K562 (cell line): Measurements from ENCODE around the gene GPSM3. TPM values are rescaled to one million over a fixed set of nuclear protein-coding genes. Genes with fewer than 3 reads are reported as not detected.

Experiments
- E2F6 ChIP-seq, 2 experiments: IDR thresholded peaks; 2 replicates each; pipeline ENCODE4 v1.6.1; 2011; ENCODE audit warnings: borderline replicate concordance in 1 of 2, control low read depth in 1 of 2, low read depth in 1 of 2, low read length in 1 of 2, mild to moderate bottlenecking in 1 of 2, mixed read lengths in 1 of 2, moderate library complexity in 1 of 2; ENCODE audit not compliant: insufficient read depth in 1 of 2, insufficient read length in 1 of 2, poor library complexity in 1 of 2, severe bottlenecking in 1 of 2; ENCODE audit errors: extremely low read depth in 1 of 2
- FOXA3 ChIP-seq, 2 experiments: fragments of 450-650 bp in 1 of 2; sonication (generic) in 1 of 2; formaldehyde crosslinking; IDR thresholded peaks in 1 of 2; conservative IDR thresholded peaks in 1 of 2; 2 replicates each; pipeline versions ENCODE4 v1.4.0 to v1.8.0; 2020 to 2022; ENCODE audit warnings: mild to moderate bottlenecking in 2 of 2, missing genetic modification reagents in 1 of 2
- HDAC6 ChIP-seq: IDR thresholded peaks from 2 replicates; pipeline ENCODE4 v1.6.1; 2012; ENCODE audit warnings: low read depth, mild to moderate bottlenecking, control low read depth, inconsistent platforms, low read length, moderate library complexity
- NUFIP1 ChIP-seq: fragments of 450-650 bp; IDR thresholded peaks from 2 replicates; pipeline ENCODE4 v1.6.1; 2018; ENCODE audit not compliant: partially characterized antibody
- RAD21 ChIP-seq, 2 experiments: fragments of 250-450 bp in 1 of 2; fragments of 450-650 bp in 1 of 2; sonication (Bioruptor Pico) in 1 of 2; formaldehyde crosslinking in 1 of 2; IDR thresholded peaks in 1 of 2; conservative IDR thresholded peaks in 1 of 2; 2 replicates each; pipeline versions ENCODE4 v1.4.0 to v1.8.0; 2020 to 2022; ENCODE audit warnings: mild to moderate bottlenecking in 2 of 2, moderate library complexity in 1 of 2
- SAP30 ChIP-seq: fragments of 200-600 bp; sonication (generic); IDR thresholded peaks from 2 replicates; pipeline ENCODE4 v1.6.1; 2012; ENCODE audit warnings: borderline replicate concordance, low read depth, mild to moderate bottlenecking, moderate library complexity, low read length, control low read depth, inconsistent platforms; ENCODE audit not compliant: insufficient read depth, poor library complexity, severe bottlenecking
- SIN3A ChIP-seq, 2 experiments: fragments of 150-350 bp in 1 of 2; IDR thresholded peaks; 2 replicates each; pipeline ENCODE4 v1.6.1; 2011 to 2016; ENCODE audit warnings: borderline replicate concordance in 2 of 2, low read depth in 2 of 2, low read length in 2 of 2, mild to moderate bottlenecking in 2 of 2, moderate library complexity in 2 of 2; ENCODE audit not compliant: control insufficient read depth in 1 of 2
- SMAD2 ChIP-seq: fragments of 150-350 bp; IDR thresholded peaks from 2 replicates; pipeline ENCODE4 v1.6.1; 2014; ENCODE audit warnings: low read depth, mild to moderate bottlenecking, low read length
- SUPT5H ChIP-seq: fragments of 450-650 bp; IDR thresholded peaks from 2 replicates; pipeline ENCODE4 v1.6.1; 2016
- TARDBP ChIP-seq: fragments of 450-650 bp; IDR thresholded peaks from 2 replicates; pipeline ENCODE4 v1.6.1; 2016
- ZBTB26 ChIP-seq: fragments of 450-650 bp; formaldehyde crosslinking; IDR thresholded peaks from 2 replicates; pipeline ENCODE4 v1.4.0; 2022; ENCODE audit warnings: missing genetic modification characterization
- ZBTB7A ChIP-seq: IDR thresholded peaks from 2 replicates; pipeline ENCODE4 v1.6.1; 2011; ENCODE audit warnings: low read depth, mild to moderate bottlenecking, low read length, moderate library complexity, borderline replicate concordance; ENCODE audit not compliant: control insufficient read depth
- ZEB2 ChIP-seq: fragments of 450-650 bp; IDR thresholded peaks from 2 replicates; pipeline ENCODE4 v1.6.1; 2016
- polyA plus RNA-seq, 8 experiments: library from polyadenylated mRNA; depleted of rRNA in 4 of 8; stranded (reverse) in 5 of 8; unstranded in 3 of 8; fragments of >200 nt; fragmentation: Nextera tagmentation in 2 of 8; fragmentation: Illumina TruSeq in 1 of 8; extraction: Ambion mirVana in 2 of 8; extraction: Trizol in 1 of 8; gene quantifications; 2 replicates each; pipeline versions ENCODE4 v1.2.1 to v1.2.3, GENCODE V29; 2011 to 2014; ENCODE audit warnings: inconsistent platforms in 1 of 8, missing spikeins in 1 of 8
- total RNA-seq, 7 experiments: library from RNA; depleted of rRNA in 6 of 7; stranded (reverse); fragments of >200 nt in 6 of 7; fragmentation: Illumina TruSeq in 2 of 7; extraction: Trizol in 2 of 7; gene quantifications; 2 replicates each; pipeline versions ENCODE4 v1.2.1 to v1.2.3, GENCODE V29; 2011 to 2021; ENCODE audit warnings: low replicate concordance in 1 of 7
- TF ChIP-seq, protein P1 (sequence below): sonication (generic); formaldehyde crosslinking; IDR thresholded peaks from 2 replicates; pipeline ENCODE4 v1.8.1; 2023; ENCODE audit warnings: mild to moderate bottlenecking, missing genetic modification reagents
- TF ChIP-seq, protein P2 (sequence below): fragments of 250-450 bp; sonication (Bioruptor Pico); IDR thresholded peaks from 2 replicates; pipeline ENCODE4 v1.5.0; 2020; ENCODE audit warnings: mild to moderate bottlenecking
- TF ChIP-seq, protein P3 (sequence below): IDR thresholded peaks from 2 replicates; pipeline ENCODE4 v1.6.1; 2011; ENCODE audit warnings: borderline replicate concordance, low read depth, mild to moderate bottlenecking, moderate library complexity, low read length; ENCODE audit not compliant: insufficient read depth, poor library complexity, severe bottlenecking

GPSM3 gene
- total and polyA plus RNA-seq, 9 of the 15 experiments (the other 6 are each of a cell fraction or from before 2014, with no cell fraction given), result 5.3 to 42.6 (median 24.4) TPM

- TF ChIP-seq, protein P1, sequence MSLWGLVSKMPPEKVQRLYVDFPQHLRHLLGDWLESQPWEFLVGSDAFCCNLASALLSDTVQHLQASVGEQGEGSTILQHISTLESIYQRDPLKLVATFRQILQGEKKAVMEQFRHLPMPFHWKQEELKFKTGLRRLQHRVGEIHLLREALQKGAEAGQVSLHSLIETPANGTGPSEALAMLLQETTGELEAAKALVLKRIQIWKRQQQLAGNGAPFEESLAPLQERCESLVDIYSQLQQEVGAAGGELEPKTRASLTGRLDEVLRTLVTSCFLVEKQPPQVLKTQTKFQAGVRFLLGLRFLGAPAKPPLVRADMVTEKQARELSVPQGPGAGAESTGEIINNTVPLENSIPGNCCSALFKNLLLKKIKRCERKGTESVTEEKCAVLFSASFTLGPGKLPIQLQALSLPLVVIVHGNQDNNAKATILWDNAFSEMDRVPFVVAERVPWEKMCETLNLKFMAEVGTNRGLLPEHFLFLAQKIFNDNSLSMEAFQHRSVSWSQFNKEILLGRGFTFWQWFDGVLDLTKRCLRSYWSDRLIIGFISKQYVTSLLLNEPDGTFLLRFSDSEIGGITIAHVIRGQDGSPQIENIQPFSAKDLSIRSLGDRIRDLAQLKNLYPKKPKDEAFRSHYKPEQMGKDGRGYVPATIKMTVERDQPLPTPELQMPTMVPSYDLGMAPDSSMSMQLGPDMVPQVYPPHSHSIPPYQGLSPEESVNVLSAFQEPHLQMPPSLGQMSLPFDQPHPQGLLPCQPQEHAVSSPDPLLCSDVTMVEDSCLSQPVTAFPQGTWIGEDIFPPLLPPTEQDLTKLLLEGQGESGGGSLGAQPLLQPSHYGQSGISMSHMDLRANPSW (CRISPR knock-in tag), result no peak
- TF ChIP-seq SMAD2 (no peak), TARDBP (no peak), ZEB2 (no peak), ZBTB7A (no peak), RAD21 (CRISPR knock-in tag; conservative IDR thresholded peaks at IDR 0.05 in 1 of 2, IDR thresholded peaks at IDR 0.05 in 1 of 2) (no peak), SIN3A (IDR thresholded peaks at IDR 0.05; ENCODE audit: borderline replicate concordance in 2 of 2, control insufficient read depth in 1 of 2, low read depth in 2 of 2, low read length in 2 of 2) (0 out of 4 replicates have a peak, but pooled peaks of 1 of the 2 experiments have one; percentile 11), NUFIP1 (no peak), SAP30 (peak; percentile 29), E2F6 (IDR thresholded peaks at IDR 0.05; ENCODE audit: borderline replicate concordance in 1 of 2, extremely low read depth in 1 of 2, insufficient read depth in 1 of 2, insufficient read length in 1 of 2, low read depth in 1 of 2, low read length in 1 of 2, poor library complexity in 1 of 2, severe bottlenecking in 1 of 2) (no peak), FOXA3 (CRISPR knock-in tag; conservative IDR thresholded peaks at IDR 0.05 in 1 of 2, IDR thresholded peaks at IDR 0.05 in 1 of 2) (no peak), HDAC6 (no peak), SUPT5H (no peak), ZBTB26 (CRISPR knock-in tag) (peak; percentile 83)
- TF ChIP-seq, protein P2, sequence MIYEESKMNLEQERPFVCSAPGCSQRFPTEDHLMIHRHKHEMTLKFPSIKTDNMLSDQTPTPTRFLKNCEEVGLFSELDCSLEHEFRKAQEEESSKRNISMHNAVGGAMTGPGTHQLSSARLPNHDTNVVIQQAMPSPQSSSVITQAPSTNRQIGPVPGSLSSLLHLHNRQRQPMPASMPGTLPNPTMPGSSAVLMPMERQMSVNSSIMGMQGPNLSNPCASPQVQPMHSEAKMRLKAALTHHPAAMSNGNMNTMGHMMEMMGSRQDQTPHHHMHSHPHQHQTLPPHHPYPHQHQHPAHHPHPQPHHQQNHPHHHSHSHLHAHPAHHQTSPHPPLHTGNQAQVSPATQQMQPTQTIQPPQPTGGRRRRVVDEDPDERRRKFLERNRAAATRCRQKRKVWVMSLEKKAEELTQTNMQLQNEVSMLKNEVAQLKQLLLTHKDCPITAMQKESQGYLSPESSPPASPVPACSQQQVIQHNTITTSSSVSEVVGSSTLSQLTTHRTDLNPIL (CRISPR knock-in tag), result no peak
- TF ChIP-seq, protein P3, sequence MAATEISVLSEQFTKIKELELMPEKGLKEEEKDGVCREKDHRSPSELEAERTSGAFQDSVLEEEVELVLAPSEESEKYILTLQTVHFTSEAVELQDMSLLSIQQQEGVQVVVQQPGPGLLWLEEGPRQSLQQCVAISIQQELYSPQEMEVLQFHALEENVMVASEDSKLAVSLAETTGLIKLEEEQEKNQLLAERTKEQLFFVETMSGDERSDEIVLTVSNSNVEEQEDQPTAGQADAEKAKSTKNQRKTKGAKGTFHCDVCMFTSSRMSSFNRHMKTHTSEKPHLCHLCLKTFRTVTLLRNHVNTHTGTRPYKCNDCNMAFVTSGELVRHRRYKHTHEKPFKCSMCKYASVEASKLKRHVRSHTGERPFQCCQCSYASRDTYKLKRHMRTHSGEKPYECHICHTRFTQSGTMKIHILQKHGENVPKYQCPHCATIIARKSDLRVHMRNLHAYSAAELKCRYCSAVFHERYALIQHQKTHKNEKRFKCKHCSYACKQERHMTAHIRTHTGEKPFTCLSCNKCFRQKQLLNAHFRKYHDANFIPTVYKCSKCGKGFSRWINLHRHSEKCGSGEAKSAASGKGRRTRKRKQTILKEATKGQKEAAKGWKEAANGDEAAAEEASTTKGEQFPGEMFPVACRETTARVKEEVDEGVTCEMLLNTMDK, result no peak
Measured at GRCh38 chr6:32189069-32189741, 3.2 kb downstream of the GPSM3 start (continued).
